Stomach (tissue), 4 donors: ENCODE measurements around the gene MIB1.

Source experiments
- EP300 ChIP-seq: sonication (generic); formaldehyde crosslinking; IDR thresholded peaks from one replicate; pipeline ENCODE4 v1.6.1; 2017; ENCODE audit warnings: antibody characterized with exemption
- POLR2A ChIP-seq, 4 donors: fragments of 450-650 bp; IDR thresholded peaks; one replicate each; pipeline ENCODE4 v1.6.1; 2016; ENCODE audit warnings: antibody characterized with exemption in 4 of 4, control low read depth in 2 of 4, mild to moderate bottlenecking in 1 of 4, moderate library complexity in 1 of 4
- POLR2AphosphoS5 ChIP-seq, 3 donors: sonication (generic); formaldehyde crosslinking; IDR thresholded peaks; one replicate each; pipeline ENCODE4 v1.6.1; 2016; ENCODE audit warnings: antibody characterized with exemption in 3 of 3
- TF ChIP-seq, protein P1 (sequence below), 7 experiments: fragments of 450-650 bp in 4 of 7; fragments of 200-600 bp in 3 of 7; sonication (generic) in 3 of 7; IDR thresholded peaks; one replicate each; pipeline ENCODE4 v1.5.1; 2016 to 2019; ENCODE audit warnings: antibody characterized with exemption in 7 of 7, control low read depth in 2 of 7, mild to moderate bottlenecking in 1 of 7

DNA sequence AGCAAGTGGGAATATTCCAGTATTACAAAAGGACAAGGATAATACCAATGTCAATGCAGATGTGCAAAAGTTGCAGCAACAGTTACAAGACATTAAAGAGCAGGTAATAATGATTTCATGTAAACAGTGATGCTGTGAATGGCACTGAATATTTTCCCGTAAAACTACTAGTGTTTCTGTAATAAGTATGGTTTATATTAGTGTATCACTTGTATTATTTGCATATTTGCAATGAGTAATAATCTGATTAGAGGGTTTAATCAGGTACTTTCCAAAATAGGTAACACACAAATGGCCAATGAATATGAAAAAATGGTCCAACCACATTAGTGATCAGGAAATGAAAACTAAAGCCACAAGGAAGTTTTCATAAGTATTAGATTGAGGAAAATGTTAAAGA, 118.0 kb downstream of the MIB1 start:
- TF ChIP-seq EP300 (no peak), POLR2AphosphoS5 (IDR thresholded peaks at IDR 0.05) (no peak), POLR2A (IDR thresholded peaks at IDR 0.05) (no peak)
- TF ChIP-seq, protein P1, sequence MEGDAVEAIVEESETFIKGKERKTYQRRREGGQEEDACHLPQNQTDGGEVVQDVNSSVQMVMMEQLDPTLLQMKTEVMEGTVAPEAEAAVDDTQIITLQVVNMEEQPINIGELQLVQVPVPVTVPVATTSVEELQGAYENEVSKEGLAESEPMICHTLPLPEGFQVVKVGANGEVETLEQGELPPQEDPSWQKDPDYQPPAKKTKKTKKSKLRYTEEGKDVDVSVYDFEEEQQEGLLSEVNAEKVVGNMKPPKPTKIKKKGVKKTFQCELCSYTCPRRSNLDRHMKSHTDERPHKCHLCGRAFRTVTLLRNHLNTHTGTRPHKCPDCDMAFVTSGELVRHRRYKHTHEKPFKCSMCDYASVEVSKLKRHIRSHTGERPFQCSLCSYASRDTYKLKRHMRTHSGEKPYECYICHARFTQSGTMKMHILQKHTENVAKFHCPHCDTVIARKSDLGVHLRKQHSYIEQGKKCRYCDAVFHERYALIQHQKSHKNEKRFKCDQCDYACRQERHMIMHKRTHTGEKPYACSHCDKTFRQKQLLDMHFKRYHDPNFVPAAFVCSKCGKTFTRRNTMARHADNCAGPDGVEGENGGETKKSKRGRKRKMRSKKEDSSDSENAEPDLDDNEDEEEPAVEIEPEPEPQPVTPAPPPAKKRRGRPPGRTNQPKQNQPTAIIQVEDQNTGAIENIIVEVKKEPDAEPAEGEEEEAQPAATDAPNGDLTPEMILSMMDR (IDR thresholded peaks at IDR 0.05) = no peak
